ENCODE results near the gene ZBTB7C. TPM values are rescaled to one million over a fixed set of nuclear protein-coding genes. Genes with fewer than 3 reads are reported as not detected.

ZBTB7C gene
- total RNA-seq, 1 donor from 2014 or later, result 0.67 TPM

GRCh38 chr18:48122376-48122775 is 286.8 kb downstream of the ZBTB7C start:
- no peaks in the 10 kb centered on the region for H3K36me3 Mint-ChIP-seq (ENCODE audit: low read depth, unreplicated experiment)
- no peaks in the 10 kb centered on the region for H3K9me3 Mint-ChIP-seq (ENCODE audit: unreplicated experiment)
- H3K27me3 Mint-ChIP-seq (ENCODE audit: unreplicated experiment), result peaks cover 2% of the 10 kb centered on the region
- no peak for TF ChIP-seq CTCF (IDR thresholded peaks at IDR 0.05; ENCODE audit: unreplicated experiment)
- DNase-seq (ENCODE audit: low spot score), result no peak
- H3K4me3 Mint-ChIP-seq (ENCODE audit: unreplicated experiment), result no peak overlapping the region
- H3K4me1 Mint-ChIP-seq (ENCODE audit: unreplicated experiment), result peaks cover 15% of the 10 kb centered on the region
- H3K27ac Mint-ChIP-seq (ENCODE audit: unreplicated experiment), result no peak overlapping the region

GRCh38 chr18:48121752-48122151 is 287.4 kb downstream of the ZBTB7C start:
- Mint-ChIP-seq H3K9me3 (ENCODE audit: unreplicated experiment) (no peaks in the 10 kb centered on the region), H3K36me3 (ENCODE audit: low read depth, unreplicated experiment) (no peaks in the 10 kb centered on the region), H3K27ac (ENCODE audit: unreplicated experiment) (no peak overlapping the region), H3K27me3 (ENCODE audit: unreplicated experiment) (peaks cover 2% of the 10 kb centered on the region), H3K4me1 (ENCODE audit: unreplicated experiment) (peaks cover 15% of the 10 kb centered on the region), H3K4me3 (ENCODE audit: unreplicated experiment) (no peak overlapping the region)
- DNase-seq (ENCODE audit: low spot score), result no peak
- TF ChIP-seq CTCF (IDR thresholded peaks at IDR 0.05; ENCODE audit: unreplicated experiment), result no peak

- Mint-ChIP-seq H3K4me3 (ENCODE audit: unreplicated experiment) (no peak overlapping the region), H3K27me3 (ENCODE audit: unreplicated experiment) (peaks cover 2% of the 10 kb centered on the region), H3K36me3 (ENCODE audit: low read depth, unreplicated experiment) (no peaks in the 10 kb centered on the region), H3K4me1 (ENCODE audit: unreplicated experiment) (peaks cover 15% of the 10 kb centered on the region), H3K27ac (ENCODE audit: unreplicated experiment) (no peak overlapping the region), H3K9me3 (ENCODE audit: unreplicated experiment) (no peaks in the 10 kb centered on the region)
- DNase-seq (ENCODE audit: low spot score), result no peak
- no peak for TF ChIP-seq CTCF (IDR thresholded peaks at IDR 0.05; ENCODE audit: unreplicated experiment)
Observed at GRCh38 chr18:48119204-48119603, 290.0 kb downstream of the ZBTB7C start.

GRCh38 chr18:48116873-48117630 is 292.1 kb downstream of the ZBTB7C start:
- Mint-ChIP-seq H3K27me3 (ENCODE audit: unreplicated experiment) (no peaks in the 10 kb centered on the region), H3K36me3 (ENCODE audit: low read depth, unreplicated experiment) (no peaks in the 10 kb centered on the region), H3K27ac (ENCODE audit: unreplicated experiment) (no peak overlapping the region), H3K4me1 (ENCODE audit: unreplicated experiment) (no peaks in the 10 kb centered on the region), H3K9me3 (ENCODE audit: unreplicated experiment) (no peaks in the 10 kb centered on the region), H3K4me3 (ENCODE audit: unreplicated experiment) (no peak overlapping the region)
- TF ChIP-seq CTCF (IDR thresholded peaks at IDR 0.05; ENCODE audit: unreplicated experiment), result no peak
- no peak for DNase-seq (ENCODE audit: low spot score)

- no peak overlapping the region for H3K27ac Mint-ChIP-seq (ENCODE audit: unreplicated experiment)
- no peaks in the 10 kb centered on the region for H3K4me1 Mint-ChIP-seq (ENCODE audit: unreplicated experiment)
- H3K4me3 Mint-ChIP-seq (ENCODE audit: unreplicated experiment), result no peak overlapping the region
- no peaks in the 10 kb centered on the region for H3K9me3 Mint-ChIP-seq (ENCODE audit: unreplicated experiment)
- H3K36me3 Mint-ChIP-seq (ENCODE audit: low read depth, unreplicated experiment), result no peaks in the 10 kb centered on the region
- no peaks in the 10 kb centered on the region for H3K27me3 Mint-ChIP-seq (ENCODE audit: unreplicated experiment)
- no peak for DNase-seq (ENCODE audit: low spot score)
- TF ChIP-seq CTCF (IDR thresholded peaks at IDR 0.05; ENCODE audit: unreplicated experiment), result no peak
Observed at GRCh38 chr18:48116017-48116416, 293.2 kb downstream of the ZBTB7C start.

Measured in endothelial cell (in vitro differentiated cells).